Heart left ventricle (tissue), 16 donors: ENCODE measurements around the gene IQCN. TPM values are rescaled to one million over a fixed set of nuclear protein-coding genes. Genes with fewer than 3 reads are reported as not detected.

Experiments
- ATAC-seq, 4 donors: fragments of 200-7000 bp; cut with Tn5 transposase; one replicate each; pipeline ENCODE4 v1.9.1; 2020 to 2022; ENCODE audit warnings: moderate library complexity in 4 of 4, mild to moderate bottlenecking in 3 of 4, moderate number of reproducible peaks in 1 of 4
- DNase-seq, 5 donors: peaks; one replicate each; pipeline ENCODE4 v3.0.0-alpha.2; 2020
- H3K27ac ChIP-seq, 12 donors: fragments of 200-600 bp; sonication (generic) in 4 of 12; one replicate each; pipeline versions ENCODE4 v1.5.0 to v1.8.0; 2016 to 2022; ENCODE audit warnings: mild to moderate bottlenecking in 2 of 12
- H3K27me3 ChIP-seq, 9 donors: fragments of 200-600 bp; sonication (generic) in 2 of 9; one replicate each; pipeline versions ENCODE4 v1.5.1 to v1.8.0; 2016 to 2022; ENCODE audit warnings: mild to moderate bottlenecking in 3 of 9
- H3K36me3 ChIP-seq, 9 donors: fragments of 200-600 bp; sonication (generic) in 2 of 9; one replicate each; pipeline versions ENCODE4 v1.5.0 to v1.8.0; 2018 to 2022; ENCODE audit warnings: mild to moderate bottlenecking in 2 of 9
- H3K4me1 ChIP-seq, 12 donors: fragments of 200-600 bp; sonication (generic) in 4 of 12; one replicate each; pipeline versions ENCODE4 v1.5.0 to v1.8.0; 2016 to 2022; ENCODE audit warnings: mild to moderate bottlenecking in 3 of 12
- H3K4me3 ChIP-seq, 12 donors: fragments of 200-600 bp; sonication (generic) in 4 of 12; one replicate each; pipeline versions ENCODE4 v1.5.0 to v1.8.0; 2017 to 2022; ENCODE audit warnings: mild to moderate bottlenecking in 9 of 12, moderate library complexity in 4 of 12
- H3K9me3 ChIP-seq, 12 donors: fragments of 200-600 bp; sonication (generic) in 4 of 12; one replicate each; pipeline versions ENCODE4 v1.5.0 to v1.8.0; 2016 to 2022; ENCODE audit warnings: mild to moderate bottlenecking in 1 of 12
- POLR2A ChIP-seq, 2 donors: fragments of 450-650 bp; IDR thresholded peaks; one replicate each; pipeline ENCODE4 v1.6.1; 2017; ENCODE audit warnings: antibody characterized with exemption in 2 of 2, mild to moderate bottlenecking in 2 of 2, moderate library complexity in 2 of 2
- WGBS, 4 donors: extraction: QIAGEN DNeasy Blood & Tissue Kit in 2 of 4; methylation state at CpG; one replicate each; pipeline versions ENCODE4 v1.1.5 to v1.1.7; 2013 to 2018; 5-methylcytosine and 5-hydroxymethylcytosine counted together
- intact Hi-C, 10 donors: fragments of 100-400 bp; cut with DNase I; formaldehyde crosslinking; loops; one replicate each; pipeline versions ENCODE4 v1.11.1 to v1.14.2; 2022
- polyA plus RNA-seq, 2 donors: library from polyadenylated mRNA; stranded (reverse); fragments of 200-250 nt; gene quantifications; one replicate each; pipeline ENCODE4 v1.2.3, GENCODE V29; 2013
- total RNA-seq, 9 donors: library from RNA; depleted of rRNA in 2 of 9; stranded (reverse); fragments of >200 nt in 2 of 9; fragmentation: NEBNext Ultra II Directional in 3 of 9; extraction: Animal tissue kit (Norgen Biotek cat#: 25700) in 3 of 9; gene quantifications; one replicate each; pipeline versions ENCODE4 v1.1.0 to v1.2.4, GENCODE V29; 2016 to 2023
- TF ChIP-seq, protein P1 (sequence below), 12 donors: fragments of 200-600 bp; sonication (generic) in 4 of 12; IDR thresholded peaks; one replicate each; pipeline versions ENCODE4 v1.5.0 to v1.8.0; 2018 to 2022; ENCODE audit warnings: antibody characterized with exemption in 12 of 12, mild to moderate bottlenecking in 5 of 12
- donor health status: ischemic (EF 13 %, LVEDD 7.1; RV severe dilation, severe dysfunction).
- donor health status: healthy with polysubstance abuse.
- donor health status: DM: no; HTN: yes; CAD: no.
- donor health status: DM: no; HTN: no; CAD: no.
- donor health status: ischemic (EF 25% LVEDD 6.9; RV normal size, moderate dysfunction).
- donor health status: ischemic (EF 25% LVEDD 5.7; RV mildly dilated, moderate dysfunction).
- donor health status: healthy.
- donor health status: DM: yes; HTN: yes; CAD: no.
- donor health status: ischemic (EF 35%, LVEDD 5.7; RV mildly dilated, moderate dysfunction).
- donor health status: nonischemic (EF 11% LVEDD 7.7; RV severe dilation, severe dysfunction).
- donor health status: DM: yes; HTN: yes; CAD: no.
- donor health status: PGD.
- donor health status: ischemic (EF 29% LVEDD 5.4; RV normal size, mild dysfunction).
- donor health status: nonischemic (EF 23%, LVEDD 6.1; RV moderate dilation, normal function).

The IQCN gene
- total and polyA plus RNA-seq, 11 donors: 0.24 to 2.8 (median 0.75) TPM

DNA sequence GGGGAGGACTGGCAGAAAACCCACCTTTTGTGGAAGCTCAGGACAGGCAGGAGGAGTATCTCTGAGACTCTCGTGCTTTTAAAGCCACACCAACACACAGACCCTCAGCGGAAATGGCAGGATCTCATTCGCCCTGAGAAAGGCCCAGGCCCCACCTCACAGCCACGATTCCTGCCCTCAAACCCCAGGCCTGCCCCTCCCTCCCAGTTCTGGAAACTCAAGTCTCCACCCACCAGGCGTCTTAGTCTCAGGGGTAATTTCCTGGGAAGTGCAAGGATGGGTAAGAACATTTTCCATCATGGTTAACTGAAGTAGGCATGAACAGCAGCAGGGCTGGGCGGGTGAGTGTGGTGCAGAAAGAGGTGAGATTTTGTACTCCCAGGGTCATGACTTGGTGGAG is 40.1 kb downstream of the IQCN start:
- ATAC-seq (no peak), DNase-seq (no peak)
- 20 to 43% (median 31%) methylated on average over 5 to 6 of the region's 6 CpGs for WGBS, 4 donors
- no peaks in the 10 kb centered on the region for H3K36me3 ChIP-seq
- no peak overlapping the region for H3K4me3 ChIP-seq
- H3K27me3 ChIP-seq: peaks cover 2 to 59% (median 24%) of the 10 kb centered on the region in 9 donors
- peaks cover 0 to 16% (median 0%) of the 10 kb centered on the region in 12 donors for H3K4me1 ChIP-seq
- peaks cover 0 to 12% (median 3%) of the 10 kb centered on the region in 12 donors for H3K9me3 ChIP-seq
- TF ChIP-seq, protein P1, sequence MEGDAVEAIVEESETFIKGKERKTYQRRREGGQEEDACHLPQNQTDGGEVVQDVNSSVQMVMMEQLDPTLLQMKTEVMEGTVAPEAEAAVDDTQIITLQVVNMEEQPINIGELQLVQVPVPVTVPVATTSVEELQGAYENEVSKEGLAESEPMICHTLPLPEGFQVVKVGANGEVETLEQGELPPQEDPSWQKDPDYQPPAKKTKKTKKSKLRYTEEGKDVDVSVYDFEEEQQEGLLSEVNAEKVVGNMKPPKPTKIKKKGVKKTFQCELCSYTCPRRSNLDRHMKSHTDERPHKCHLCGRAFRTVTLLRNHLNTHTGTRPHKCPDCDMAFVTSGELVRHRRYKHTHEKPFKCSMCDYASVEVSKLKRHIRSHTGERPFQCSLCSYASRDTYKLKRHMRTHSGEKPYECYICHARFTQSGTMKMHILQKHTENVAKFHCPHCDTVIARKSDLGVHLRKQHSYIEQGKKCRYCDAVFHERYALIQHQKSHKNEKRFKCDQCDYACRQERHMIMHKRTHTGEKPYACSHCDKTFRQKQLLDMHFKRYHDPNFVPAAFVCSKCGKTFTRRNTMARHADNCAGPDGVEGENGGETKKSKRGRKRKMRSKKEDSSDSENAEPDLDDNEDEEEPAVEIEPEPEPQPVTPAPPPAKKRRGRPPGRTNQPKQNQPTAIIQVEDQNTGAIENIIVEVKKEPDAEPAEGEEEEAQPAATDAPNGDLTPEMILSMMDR (IDR thresholded peaks at IDR 0.05): no peak
- no peak for TF ChIP-seq POLR2A (IDR thresholded peaks at IDR 0.05)
- H3K27ac ChIP-seq: no peak overlapping the region
- intact Hi-C loops: no loop called here

GRCh38 chr19:18233224-18233825 is 40.9 kb downstream of the IQCN start:
- TF ChIP-seq POLR2A (IDR thresholded peaks at IDR 0.05): no peak
- TF ChIP-seq, protein P1 (IDR thresholded peaks at IDR 0.05): no peak
- 15 to 21% (median 17%) methylated on average over 35 to 37 of the region's 37 CpGs for WGBS, 4 donors
- Histone ChIP-seq H3K9me3 (peaks cover 0 to 12% (median 3%) of the 10 kb centered on the region in 12 donors), H3K36me3 (no peaks in the 10 kb centered on the region), H3K27me3 (peaks cover 2 to 65% (median 24%) of the 10 kb centered on the region in 9 donors), H3K27ac (no peak overlapping the region), H3K4me1 (peaks cover 0 to 17% (median 2%) of the 10 kb centered on the region in 12 donors), H3K4me3 (no peak overlapping the region)
- DNase-seq (peak in 4 of 5 donors; percentile 32 to 69 (median 45)), ATAC-seq (peak in 3 of 4 donors; percentile 43 to 57 (median 43))
- intact Hi-C loops: no loop called here

GRCh38 chr19:18232540-18233223 is 41.6 kb downstream of the IQCN start:
- TF ChIP-seq, protein P1 (IDR thresholded peaks at IDR 0.05): no peak
- no peak for TF ChIP-seq POLR2A (IDR thresholded peaks at IDR 0.05)
- 2 to 11% (median 4%) methylated on average over 13 to 46 of the region's 46 CpGs for WGBS, 4 donors
- Histone ChIP-seq H3K9me3 (peaks cover 0 to 12% (median 3%) of the 10 kb centered on the region in 12 donors), H3K36me3 (no peaks in the 10 kb centered on the region), H3K4me1 (peaks cover 0 to 23% (median 5%) of the 10 kb centered on the region in 12 donors), H3K27ac (no peak overlapping the region), H3K4me3 (no peak overlapping the region), H3K27me3 (peaks cover 2 to 70% (median 24%) of the 10 kb centered on the region in 9 donors)
- DNase-seq: no peak
- no peak for ATAC-seq
- intact Hi-C loops: no loop called here

GRCh38 chr19:18231775-18232174 is 42.5 kb downstream of the IQCN start:
- WGBS, 4 donors: 19 to 29% (median 24%) methylated on average over 4 of the region's 4 CpGs
- peaks cover 5 to 74% (median 24%) of the 10 kb centered on the region in 9 donors for H3K27me3 ChIP-seq
- DNase-seq: no peak
- peak in 1 of 4 donors; percentile 17 for ATAC-seq
- no peak overlapping the region for H3K4me3 ChIP-seq
- TF ChIP-seq POLR2A (IDR thresholded peaks at IDR 0.05): no peak
- TF ChIP-seq, protein P1 (IDR thresholded peaks at IDR 0.05): no peak
- no peaks in the 10 kb centered on the region for H3K36me3 ChIP-seq
- intact Hi-C loops: no loop called here
- H3K4me1 ChIP-seq: peaks cover 0 to 32% (median 6%) of the 10 kb centered on the region in 12 donors
- H3K27ac ChIP-seq: no peak overlapping the region
- peaks cover 0 to 12% (median 3%) of the 10 kb centered on the region in 12 donors for H3K9me3 ChIP-seq
